ENCODE data around the gene CENPS.

CENPS gene

GRCh38 chr1:10440305-10440704 is 10.1 kb downstream of the CENPS start:
- no peak overlapping the region for H3K4me3 ChIP-seq (ENCODE audit: low read depth, low read length)
- TF ChIP-seq CTCF (IDR thresholded peaks at IDR 0.05; ENCODE audit: low read depth, low read length) (no peak), POLR2A (IDR thresholded peaks at IDR 0.05; ENCODE audit: extremely low read depth, insufficient read length) (no peak), MYC (IDR thresholded peaks at IDR 0.05; ENCODE audit: low read depth, low read length) (no peak), MAX (IDR thresholded peaks at IDR 0.05; ENCODE audit: low read depth, low read length) (no peak)
- DNase-seq (ENCODE audit: low read depth) = no peak

GRCh38 chr1:10440794-10441193 is 10.6 kb downstream of the CENPS start:
- H3K4me3 ChIP-seq (ENCODE audit: low read depth, low read length) = no peak overlapping the region
- TF ChIP-seq CTCF (IDR thresholded peaks at IDR 0.05; ENCODE audit: low read depth, low read length) (no peak), MAX (IDR thresholded peaks at IDR 0.05; ENCODE audit: low read depth, low read length) (no peak), POLR2A (IDR thresholded peaks at IDR 0.05; ENCODE audit: extremely low read depth, insufficient read length) (no peak), MYC (IDR thresholded peaks at IDR 0.05; ENCODE audit: low read depth, low read length) (no peak)
- DNase-seq (ENCODE audit: low read depth) = no peak

GRCh38 chr1:10444248-10444647 is 14.0 kb downstream of the CENPS start:
- H3K4me3 ChIP-seq (ENCODE audit: low read depth, low read length) = no peak overlapping the region
- DNase-seq (ENCODE audit: low read depth) = no peak
- no peak for TF ChIP-seq CTCF (IDR thresholded peaks at IDR 0.05; ENCODE audit: low read depth, low read length)
- no peak for TF ChIP-seq POLR2A (IDR thresholded peaks at IDR 0.05; ENCODE audit: extremely low read depth, insufficient read length)
- no peak for TF ChIP-seq MAX (IDR thresholded peaks at IDR 0.05; ENCODE audit: low read depth, low read length)
- TF ChIP-seq MYC (IDR thresholded peaks at IDR 0.05; ENCODE audit: low read depth, low read length) = no peak

- no peak for DNase-seq (ENCODE audit: low read depth)
- no peak for TF ChIP-seq CTCF (IDR thresholded peaks at IDR 0.05; ENCODE audit: low read depth, low read length)
- no peak for TF ChIP-seq MAX (IDR thresholded peaks at IDR 0.05; ENCODE audit: low read depth, low read length)
- TF ChIP-seq POLR2A (IDR thresholded peaks at IDR 0.05; ENCODE audit: extremely low read depth, insufficient read length) = no peak
- no peak overlapping the region for H3K4me3 ChIP-seq (ENCODE audit: low read depth, low read length)
These were observed 14.7 kb downstream of the CENPS start for GRCh38 chr1:10444795-10445397.

- DNase-seq (ENCODE audit: low read depth) = no peak
- no peak overlapping the region for H3K4me3 ChIP-seq (ENCODE audit: low read depth, low read length)
- no peak for TF ChIP-seq MYC (IDR thresholded peaks at IDR 0.05; ENCODE audit: low read depth, low read length)
- no peak for TF ChIP-seq CTCF (IDR thresholded peaks at IDR 0.05; ENCODE audit: low read depth, low read length)
- TF ChIP-seq MAX (IDR thresholded peaks at IDR 0.05; ENCODE audit: low read depth, low read length) = no peak
- no peak for TF ChIP-seq POLR2A (IDR thresholded peaks at IDR 0.05; ENCODE audit: extremely low read depth, insufficient read length)
These were observed 16.7 kb downstream of the CENPS start for GRCh38 chr1:10446790-10447422.

All from NB4 (cell line).